Astrocyte (in vitro differentiated cells and primary cell): ENCODE measurements around the gene PNKD.

Experiments used
- EZH2 ChIP-seq: IDR thresholded peaks from 2 replicates; pipeline ENCODE4 v1.6.1; 2012; ENCODE audit warnings: mild to moderate bottlenecking, low read length, inconsistent platforms; ENCODE audit not compliant: insufficient read depth
- TF ChIP-seq, protein P1 (sequence below): IDR thresholded peaks from 2 replicates; pipeline ENCODE4 v1.5.1; 2011; ENCODE audit warnings: low read depth, mild to moderate bottlenecking, inconsistent platforms, low read length, moderate library complexity; ENCODE audit not compliant: insufficient read depth

DNA sequence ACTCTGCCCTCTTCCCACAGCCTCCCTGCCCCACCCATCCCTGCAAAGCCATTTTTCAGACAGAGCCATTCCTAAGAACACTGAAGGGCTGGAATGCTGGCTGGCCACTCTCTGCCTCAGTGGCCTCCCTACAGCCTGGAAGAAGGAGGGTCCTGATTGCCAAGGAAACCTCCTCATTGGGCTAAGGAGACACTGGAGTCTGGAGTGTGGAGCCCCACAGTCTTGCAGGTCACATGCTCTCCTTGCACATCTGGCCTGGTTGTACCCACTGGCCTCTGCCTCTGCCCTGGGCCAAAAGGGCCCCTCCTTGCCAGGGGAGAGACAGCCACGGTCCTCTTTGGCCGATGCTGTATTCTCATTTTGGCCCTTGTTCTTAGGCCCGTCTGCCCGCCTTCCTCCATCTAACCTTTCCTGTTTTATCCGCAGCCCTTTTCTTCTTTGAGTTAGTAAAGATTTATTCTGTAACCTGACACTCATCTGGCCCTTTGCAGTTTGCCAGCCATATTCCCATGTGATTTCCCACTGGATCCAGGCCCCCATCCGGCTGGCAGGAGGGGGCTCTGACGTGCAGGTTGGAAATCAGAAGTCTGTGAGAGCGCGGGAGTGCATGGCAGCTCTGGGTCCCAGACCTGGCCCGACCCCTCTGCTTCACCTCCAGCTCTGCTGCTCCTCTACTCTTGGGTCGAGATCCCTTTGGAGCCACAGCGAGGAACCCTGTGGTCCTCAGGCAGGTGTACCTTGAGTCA lies 75.3 kb downstream of the PNKD start:
- TF ChIP-seq, protein P1, sequence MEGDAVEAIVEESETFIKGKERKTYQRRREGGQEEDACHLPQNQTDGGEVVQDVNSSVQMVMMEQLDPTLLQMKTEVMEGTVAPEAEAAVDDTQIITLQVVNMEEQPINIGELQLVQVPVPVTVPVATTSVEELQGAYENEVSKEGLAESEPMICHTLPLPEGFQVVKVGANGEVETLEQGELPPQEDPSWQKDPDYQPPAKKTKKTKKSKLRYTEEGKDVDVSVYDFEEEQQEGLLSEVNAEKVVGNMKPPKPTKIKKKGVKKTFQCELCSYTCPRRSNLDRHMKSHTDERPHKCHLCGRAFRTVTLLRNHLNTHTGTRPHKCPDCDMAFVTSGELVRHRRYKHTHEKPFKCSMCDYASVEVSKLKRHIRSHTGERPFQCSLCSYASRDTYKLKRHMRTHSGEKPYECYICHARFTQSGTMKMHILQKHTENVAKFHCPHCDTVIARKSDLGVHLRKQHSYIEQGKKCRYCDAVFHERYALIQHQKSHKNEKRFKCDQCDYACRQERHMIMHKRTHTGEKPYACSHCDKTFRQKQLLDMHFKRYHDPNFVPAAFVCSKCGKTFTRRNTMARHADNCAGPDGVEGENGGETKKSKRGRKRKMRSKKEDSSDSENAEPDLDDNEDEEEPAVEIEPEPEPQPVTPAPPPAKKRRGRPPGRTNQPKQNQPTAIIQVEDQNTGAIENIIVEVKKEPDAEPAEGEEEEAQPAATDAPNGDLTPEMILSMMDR = no peak
- TF ChIP-seq EZH2 = no peak
